GM12875 (cell line): ENCODE results near the gene ATP8A2.
"Not testable (repeated sequence)": the region's sequence is repeated elsewhere in the genome, so short reads cannot be mapped to it uniquely, and the experiment has no call there.

Experiments used
- H3K4me3 ChIP-seq: one replicate; pipeline ENCODE4 v1.5.1; 2011; ENCODE audit warnings: low read depth, low read length, control low read depth
- TF ChIP-seq, protein P1 (sequence below): IDR thresholded peaks from 2 replicates; pipeline ENCODE4 v1.5.1; 2011; ENCODE audit warnings: low read depth, mild to moderate bottlenecking, control low read depth, inconsistent platforms, low read length, moderate library complexity, borderline replicate concordance; ENCODE audit not compliant: insufficient read depth

ATP8A2 gene

DNA sequence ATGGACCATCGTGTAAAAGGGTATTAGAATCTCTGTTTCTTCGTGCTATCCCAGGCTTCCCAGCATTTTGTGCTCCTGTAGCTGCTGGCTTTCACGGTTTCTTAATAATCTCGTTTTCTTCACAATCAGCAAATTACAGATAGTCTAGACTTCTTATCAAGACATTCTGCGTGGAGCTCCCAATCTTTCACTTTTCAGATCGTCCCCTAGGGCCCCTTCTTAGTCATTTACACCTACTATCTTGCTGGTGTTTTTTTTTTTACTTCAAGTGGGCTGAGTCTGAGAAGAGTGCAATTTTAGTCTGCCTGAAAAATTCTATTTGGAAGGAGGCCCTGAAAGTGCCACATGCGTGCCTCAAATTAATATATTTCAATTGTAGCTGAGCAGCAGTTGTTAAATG lies 404.9 kb downstream of the ATP8A2 start:
- H3K4me3 ChIP-seq, result no peak overlapping the region
- TF ChIP-seq, protein P1, sequence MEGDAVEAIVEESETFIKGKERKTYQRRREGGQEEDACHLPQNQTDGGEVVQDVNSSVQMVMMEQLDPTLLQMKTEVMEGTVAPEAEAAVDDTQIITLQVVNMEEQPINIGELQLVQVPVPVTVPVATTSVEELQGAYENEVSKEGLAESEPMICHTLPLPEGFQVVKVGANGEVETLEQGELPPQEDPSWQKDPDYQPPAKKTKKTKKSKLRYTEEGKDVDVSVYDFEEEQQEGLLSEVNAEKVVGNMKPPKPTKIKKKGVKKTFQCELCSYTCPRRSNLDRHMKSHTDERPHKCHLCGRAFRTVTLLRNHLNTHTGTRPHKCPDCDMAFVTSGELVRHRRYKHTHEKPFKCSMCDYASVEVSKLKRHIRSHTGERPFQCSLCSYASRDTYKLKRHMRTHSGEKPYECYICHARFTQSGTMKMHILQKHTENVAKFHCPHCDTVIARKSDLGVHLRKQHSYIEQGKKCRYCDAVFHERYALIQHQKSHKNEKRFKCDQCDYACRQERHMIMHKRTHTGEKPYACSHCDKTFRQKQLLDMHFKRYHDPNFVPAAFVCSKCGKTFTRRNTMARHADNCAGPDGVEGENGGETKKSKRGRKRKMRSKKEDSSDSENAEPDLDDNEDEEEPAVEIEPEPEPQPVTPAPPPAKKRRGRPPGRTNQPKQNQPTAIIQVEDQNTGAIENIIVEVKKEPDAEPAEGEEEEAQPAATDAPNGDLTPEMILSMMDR, result no peak

DNA sequence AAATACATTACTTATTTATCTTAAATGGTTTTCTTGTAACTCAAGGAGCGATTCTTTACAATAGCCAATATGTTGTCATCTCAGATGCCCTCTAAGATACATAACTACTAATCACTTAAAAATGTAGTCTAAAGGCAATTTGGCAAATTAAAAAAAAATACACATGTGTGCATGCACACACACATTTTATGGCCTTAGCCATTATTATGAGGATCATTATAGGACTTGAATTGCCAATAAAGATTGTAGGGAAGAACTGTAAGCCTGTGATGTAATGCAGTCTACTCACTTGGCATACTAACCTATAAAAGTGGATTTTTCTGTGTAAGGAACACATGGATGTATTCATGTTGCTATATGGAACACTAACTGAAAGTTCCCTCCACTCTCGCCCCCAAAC lies 405.7 kb downstream of the ATP8A2 start:
- TF ChIP-seq, protein P1, result no peak
- H3K4me3 ChIP-seq, result no peak overlapping the region

- H3K4me3 ChIP-seq, result no peak overlapping the region
- TF ChIP-seq, protein P1, result no peak
Measured at GRCh38 chr13:25778365-25778764, 406.6 kb downstream of the ATP8A2 start.

GRCh38 chr13:25778808-25779305 lies 407.1 kb downstream of the ATP8A2 start:
- TF ChIP-seq, protein P1, result no peak
- no peak overlapping the region for H3K4me3 ChIP-seq

DNA sequence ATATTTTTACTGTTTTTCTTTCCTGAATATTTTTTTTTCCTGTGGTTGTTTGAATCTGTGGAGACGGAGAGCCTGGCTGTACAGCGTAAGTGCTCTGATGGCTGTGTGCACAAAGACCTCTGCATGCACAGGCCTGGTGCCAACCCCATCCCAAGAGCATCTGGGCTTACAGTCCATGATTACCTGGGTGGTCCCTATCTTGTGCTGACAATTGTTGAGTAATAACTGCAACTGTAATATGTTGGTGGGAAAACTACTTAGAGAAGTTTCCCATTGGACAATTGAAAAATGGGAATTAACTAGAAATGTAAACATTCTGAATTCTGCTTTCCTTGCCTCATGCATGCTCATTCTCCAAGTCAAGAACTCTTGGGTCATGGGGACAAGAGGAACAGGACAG lies 411.3 kb downstream of the ATP8A2 start:
- TF ChIP-seq, protein P1, result no peak
- H3K4me3 ChIP-seq, result no peak overlapping the region

DNA sequence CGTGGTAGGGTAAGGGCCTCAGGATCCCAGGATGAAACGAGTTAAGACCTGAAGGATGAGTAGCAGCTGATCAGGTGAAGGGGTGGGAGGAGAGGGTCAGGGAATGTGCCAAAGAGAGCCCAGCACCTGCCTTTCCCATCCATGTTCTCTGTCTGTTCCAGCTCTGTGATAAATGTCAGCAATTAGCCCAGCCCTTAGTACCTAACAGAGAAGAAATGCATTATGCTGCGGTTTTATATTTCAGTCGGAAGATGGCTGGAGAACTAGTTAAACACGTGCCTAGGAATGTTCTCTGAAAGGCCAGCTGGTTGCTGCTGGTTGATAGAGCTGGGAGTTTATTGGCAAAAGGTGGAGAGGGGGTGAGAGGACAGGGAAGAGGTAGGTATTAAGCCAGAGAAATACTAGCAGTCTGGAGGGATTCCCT lies 411.8 kb downstream of the ATP8A2 start:
- TF ChIP-seq, protein P1, result no peak
- no peak overlapping the region for H3K4me3 ChIP-seq

DNA sequence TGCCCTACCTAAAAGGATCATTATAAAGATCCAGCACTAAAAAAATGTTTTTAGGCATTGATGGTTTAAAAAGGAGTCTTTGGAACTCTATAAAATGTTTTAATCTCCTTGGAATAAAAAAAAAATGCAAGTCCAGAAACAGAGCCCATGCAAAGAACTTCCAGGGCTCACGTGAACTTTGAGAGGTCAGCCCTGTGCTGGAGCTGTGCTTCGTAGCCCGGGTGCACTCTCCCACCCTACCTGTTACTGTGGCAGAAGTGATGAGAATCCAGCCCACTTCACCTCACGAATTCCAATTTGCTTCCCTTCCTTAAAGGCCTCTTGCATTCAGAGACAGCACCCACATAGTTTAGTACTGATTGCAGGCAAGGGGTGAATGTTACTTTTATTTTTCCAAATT lies 412.3 kb downstream of the ATP8A2 start:
- TF ChIP-seq, protein P1, result no peak
- H3K4me3 ChIP-seq, result no peak overlapping the region

GRCh38 chr13:25790137-25790536 lies 418.4 kb downstream of the ATP8A2 start:
- H3K4me3 ChIP-seq, result not testable (repeated sequence)
